Colonic mucosa (tissue), 4 donors: Measurements from ENCODE around the gene KIF3A. TPM values are rescaled to one million over a fixed set of nuclear protein-coding genes. Genes with fewer than 3 reads are reported as not detected.
A peak's percentile ranks its signal among the peaks of the same experiment; 100 is the strongest.

ENCODE experiments used
- DNase-seq: peaks from one replicate; pipeline ENCODE4 v3.0.0-alpha.2; 2020
- H3K27ac ChIP-seq: fragments of 200-600 bp; one replicate; pipeline ENCODE4 v1.8.0; 2021
- H3K27me3 ChIP-seq: fragments of 200-600 bp; one replicate; pipeline ENCODE4 v1.8.0; 2021
- H3K36me3 ChIP-seq: fragments of 200-600 bp; one replicate; pipeline ENCODE4 v1.8.0; 2021
- H3K4me1 ChIP-seq: fragments of 200-600 bp; one replicate; pipeline ENCODE4 v1.8.0; 2021; ENCODE audit warnings: mild to moderate bottlenecking
- H3K4me3 ChIP-seq: fragments of 200-600 bp; one replicate; pipeline ENCODE4 v1.8.0; 2021
- H3K9ac ChIP-seq, 2 donors: one replicate each; pipeline ENCODE4 v1.7.0; 2013; ENCODE audit warnings: control low read depth in 2 of 2, low read depth in 2 of 2, low read length in 2 of 2
- H3K9me3 ChIP-seq: fragments of 200-600 bp; one replicate; pipeline ENCODE4 v1.8.0; 2021
- intact Hi-C: fragments of 100-400 bp; cut with DNase I; formaldehyde crosslinking; loops from one replicate; pipeline ENCODE4 v1.14.1; 2022
- total RNA-seq, 2 donors: library from RNA; stranded (reverse); fragmentation: NEBNext Ultra II Directional in 1 of 2; extraction: Animal tissue kit (Norgen Biotek cat#: 25700) in 1 of 2; gene quantifications; one replicate each; pipeline ENCODE4 v1.2.1, GENCODE V29; 2021
- TF ChIP-seq, protein P1 (sequence below): fragments of 200-600 bp; IDR thresholded peaks from one replicate; pipeline ENCODE4 v1.8.0; 2022; ENCODE audit warnings: antibody characterized with exemption, mild to moderate bottlenecking
- donor health status: healthy.
- donor health status: DM: no; HTN: no; CAD: no.
- donor health status: DM: no; HTN: no; CAD: no.

KIF3A gene
- total RNA-seq, 2 donors from 2014 or later, result 4.0 to 5.2 TPM

DNA sequence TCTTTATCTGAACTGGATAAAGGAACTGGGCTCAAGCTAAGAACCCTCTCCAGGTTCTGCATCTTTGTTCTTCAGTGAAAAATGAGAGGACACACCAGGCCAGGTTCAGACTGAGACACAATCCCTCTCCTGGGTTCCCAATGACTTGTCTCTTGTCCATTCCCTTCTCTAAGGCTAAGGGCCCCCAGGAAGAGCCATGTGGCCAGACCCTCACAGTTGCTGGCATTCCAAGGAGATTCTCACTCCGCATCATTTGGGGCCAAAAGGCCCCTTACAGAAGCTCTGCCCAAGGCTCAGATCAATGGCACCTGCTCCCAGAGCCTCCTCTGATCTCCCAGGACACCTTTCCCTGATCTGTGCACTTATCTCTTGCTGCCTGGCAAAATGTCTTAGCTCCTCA is 58.6 kb downstream of the KIF3A start:
- Histone ChIP-seq H3K4me1 (no peaks in the 10 kb centered on the region), H3K9ac (no peak overlapping the region), H3K27ac (no peak overlapping the region), H3K9me3 (no peaks in the 10 kb centered on the region), H3K27me3 (no peaks in the 10 kb centered on the region), H3K4me3 (no peak overlapping the region), H3K36me3 (no peaks in the 10 kb centered on the region)
- TF ChIP-seq, protein P1, sequence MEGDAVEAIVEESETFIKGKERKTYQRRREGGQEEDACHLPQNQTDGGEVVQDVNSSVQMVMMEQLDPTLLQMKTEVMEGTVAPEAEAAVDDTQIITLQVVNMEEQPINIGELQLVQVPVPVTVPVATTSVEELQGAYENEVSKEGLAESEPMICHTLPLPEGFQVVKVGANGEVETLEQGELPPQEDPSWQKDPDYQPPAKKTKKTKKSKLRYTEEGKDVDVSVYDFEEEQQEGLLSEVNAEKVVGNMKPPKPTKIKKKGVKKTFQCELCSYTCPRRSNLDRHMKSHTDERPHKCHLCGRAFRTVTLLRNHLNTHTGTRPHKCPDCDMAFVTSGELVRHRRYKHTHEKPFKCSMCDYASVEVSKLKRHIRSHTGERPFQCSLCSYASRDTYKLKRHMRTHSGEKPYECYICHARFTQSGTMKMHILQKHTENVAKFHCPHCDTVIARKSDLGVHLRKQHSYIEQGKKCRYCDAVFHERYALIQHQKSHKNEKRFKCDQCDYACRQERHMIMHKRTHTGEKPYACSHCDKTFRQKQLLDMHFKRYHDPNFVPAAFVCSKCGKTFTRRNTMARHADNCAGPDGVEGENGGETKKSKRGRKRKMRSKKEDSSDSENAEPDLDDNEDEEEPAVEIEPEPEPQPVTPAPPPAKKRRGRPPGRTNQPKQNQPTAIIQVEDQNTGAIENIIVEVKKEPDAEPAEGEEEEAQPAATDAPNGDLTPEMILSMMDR, result no peak
- intact Hi-C loops, result no loop called here
- peak; percentile 6 for DNase-seq

DNA sequence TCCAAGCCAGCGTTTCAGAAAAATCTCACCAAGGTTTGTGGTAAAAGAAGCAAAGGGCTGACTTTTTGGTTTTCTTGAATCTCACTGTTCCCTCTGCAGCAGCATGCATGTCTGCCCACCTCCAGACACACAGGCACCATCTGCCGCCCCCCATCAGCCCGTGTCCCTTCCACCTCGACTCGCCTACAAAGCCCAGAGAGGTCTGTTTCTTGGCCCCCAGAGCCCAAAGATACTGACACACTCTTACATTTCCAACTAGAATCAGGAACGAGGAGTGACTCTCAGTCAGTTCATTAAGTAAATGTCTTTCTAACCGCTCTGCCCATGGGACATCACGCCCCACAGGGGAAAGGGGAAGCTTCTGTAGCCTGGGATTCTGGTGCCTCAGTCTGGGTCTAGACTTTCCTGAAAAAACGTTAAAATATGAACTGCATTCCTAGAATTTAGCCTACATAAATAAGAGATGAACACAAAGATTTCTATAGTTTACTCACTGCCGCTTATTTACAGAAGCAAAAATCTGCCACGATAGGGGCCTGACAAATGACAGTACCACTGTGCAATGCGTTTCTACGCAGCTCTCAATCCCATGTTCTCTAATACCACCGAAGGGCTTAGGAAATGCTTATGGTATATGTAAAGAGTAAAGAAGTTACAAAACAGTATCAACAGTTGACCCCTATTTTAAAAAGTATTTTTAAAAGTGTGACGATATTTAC is 59.5 kb downstream of the KIF3A start:
- Histone ChIP-seq H3K4me1 (no peaks in the 10 kb centered on the region), H3K27me3 (no peaks in the 10 kb centered on the region), H3K9ac (no peak overlapping the region), H3K9me3 (no peaks in the 10 kb centered on the region), H3K27ac (no peak overlapping the region), H3K4me3 (no peak overlapping the region), H3K36me3 (no peaks in the 10 kb centered on the region)
- TF ChIP-seq, protein P1, result no peak
- no peak for DNase-seq
- intact Hi-C loops, result no loop called here

DNA sequence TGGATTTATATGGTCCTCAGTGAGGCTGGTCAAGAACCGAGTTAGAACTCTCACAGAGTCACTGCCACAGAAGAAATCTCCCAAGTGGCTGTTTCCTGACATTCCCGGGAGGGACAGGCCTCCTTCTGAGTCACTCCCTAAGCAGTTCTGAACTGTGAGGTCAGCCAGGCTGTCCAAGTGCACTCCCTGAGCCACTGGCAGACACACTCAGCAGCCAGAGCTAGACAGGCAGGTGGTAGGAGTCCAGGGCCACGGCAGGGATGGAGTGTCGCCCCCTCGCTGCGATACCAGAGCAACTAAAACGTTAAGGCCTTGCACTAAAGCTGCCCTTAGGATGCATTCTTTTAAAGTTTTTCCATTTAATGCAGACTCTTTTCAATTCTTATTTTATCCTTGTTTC is 60.2 kb downstream of the KIF3A start:
- Histone ChIP-seq H3K4me3 (no peak overlapping the region), H3K27me3 (no peaks in the 10 kb centered on the region), H3K27ac (no peak overlapping the region), H3K9ac (no peak overlapping the region), H3K4me1 (no peaks in the 10 kb centered on the region), H3K36me3 (no peaks in the 10 kb centered on the region), H3K9me3 (no peaks in the 10 kb centered on the region)
- peak; percentile 10 for DNase-seq
- TF ChIP-seq, protein P1, result no peak
- intact Hi-C loops, result no loop called here

DNA sequence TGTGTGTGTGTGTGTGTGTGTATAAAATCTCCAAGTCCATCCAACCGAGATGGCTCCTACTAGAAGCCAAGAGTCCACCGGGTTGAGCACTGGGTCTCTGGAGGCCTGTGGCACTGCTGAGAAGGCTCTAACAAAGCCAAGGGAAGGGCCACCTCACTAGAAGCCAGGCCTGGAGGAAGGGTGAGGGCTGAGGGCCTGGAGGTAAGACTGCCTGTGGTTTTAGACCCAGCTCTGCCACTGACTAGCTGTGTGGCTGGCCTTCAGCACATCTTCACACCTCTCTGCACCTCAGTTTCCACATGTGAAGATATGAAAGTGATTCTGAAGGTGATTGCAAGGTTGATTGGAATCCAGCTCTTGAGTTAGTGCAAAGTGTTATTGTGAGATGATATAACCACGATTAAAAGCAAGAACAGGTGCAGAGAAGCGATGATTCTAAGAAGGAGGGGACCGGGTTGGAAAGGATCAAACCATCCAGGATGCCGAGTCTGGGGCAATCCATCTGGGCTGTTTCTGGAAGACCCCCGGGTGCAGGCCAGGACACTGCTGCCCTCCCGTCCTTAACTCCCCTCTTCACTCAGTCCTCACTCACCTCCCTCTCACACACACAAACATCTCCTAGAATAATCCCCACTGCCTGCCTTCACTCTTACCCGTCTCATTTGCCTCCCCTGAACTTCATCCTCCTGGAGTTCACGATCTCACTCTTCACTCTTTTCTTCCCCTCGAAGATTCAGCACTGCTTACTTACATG is 61.2 kb downstream of the KIF3A start:
- Histone ChIP-seq H3K27me3 (no peaks in the 10 kb centered on the region), H3K9me3 (no peaks in the 10 kb centered on the region), H3K4me1 (no peaks in the 10 kb centered on the region), H3K27ac (no peak overlapping the region), H3K4me3 (no peak overlapping the region), H3K36me3 (no peaks in the 10 kb centered on the region), H3K9ac (no peak overlapping the region)
- TF ChIP-seq, protein P1, result no peak
- peak; percentile 11 for DNase-seq
- intact Hi-C loops, result no loop called here

DNA sequence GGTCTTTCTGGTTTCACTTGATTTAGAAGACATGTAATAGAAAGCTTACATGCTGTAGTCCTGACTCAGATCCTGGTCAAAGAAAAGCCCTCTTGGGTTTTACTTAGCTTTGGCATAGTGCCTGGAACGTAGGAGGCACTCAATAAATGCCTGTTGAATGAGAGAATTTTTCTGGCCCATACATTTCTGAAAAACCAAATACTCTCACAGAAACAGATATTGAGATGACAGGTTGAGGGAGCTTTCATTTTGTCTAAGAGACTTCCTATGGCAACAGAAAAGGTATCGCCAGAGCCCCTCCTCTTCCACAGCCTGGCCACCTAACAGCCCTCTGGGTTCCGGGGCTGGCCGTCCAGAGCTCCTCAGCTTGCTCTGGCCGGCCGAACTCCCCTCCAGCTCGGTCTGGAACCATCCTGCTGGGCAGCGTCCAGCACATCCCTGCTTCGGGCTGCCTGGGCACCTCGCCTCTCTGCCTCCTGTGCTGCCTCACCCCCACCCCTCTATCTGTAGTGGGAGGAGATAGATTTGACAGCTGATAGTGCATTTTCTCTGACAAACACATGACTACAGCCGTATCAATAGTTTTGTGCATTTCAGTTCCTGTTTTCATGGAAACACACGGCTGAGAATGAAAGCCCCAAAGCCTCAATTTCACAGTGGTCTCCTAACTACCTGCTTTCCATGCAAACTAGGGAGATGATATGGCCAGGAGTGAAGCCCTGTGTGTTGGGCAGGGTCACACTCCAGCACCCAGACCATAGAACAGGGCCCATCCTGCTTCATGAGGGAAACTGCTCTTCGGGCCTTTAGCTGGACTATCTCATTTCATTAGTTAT is 62.5 kb downstream of the KIF3A start:
- Histone ChIP-seq H3K4me3 (no peak overlapping the region), H3K4me1 (no peaks in the 10 kb centered on the region), H3K9ac (no peak overlapping the region), H3K27me3 (no peaks in the 10 kb centered on the region), H3K36me3 (no peaks in the 10 kb centered on the region), H3K27ac (no peak overlapping the region), H3K9me3 (no peaks in the 10 kb centered on the region)
- intact Hi-C loops, result no loop called here
- DNase-seq, result no peak
- TF ChIP-seq, protein P1, result no peak
